ENCODE measurements around the gene FUT7.

DNA sequence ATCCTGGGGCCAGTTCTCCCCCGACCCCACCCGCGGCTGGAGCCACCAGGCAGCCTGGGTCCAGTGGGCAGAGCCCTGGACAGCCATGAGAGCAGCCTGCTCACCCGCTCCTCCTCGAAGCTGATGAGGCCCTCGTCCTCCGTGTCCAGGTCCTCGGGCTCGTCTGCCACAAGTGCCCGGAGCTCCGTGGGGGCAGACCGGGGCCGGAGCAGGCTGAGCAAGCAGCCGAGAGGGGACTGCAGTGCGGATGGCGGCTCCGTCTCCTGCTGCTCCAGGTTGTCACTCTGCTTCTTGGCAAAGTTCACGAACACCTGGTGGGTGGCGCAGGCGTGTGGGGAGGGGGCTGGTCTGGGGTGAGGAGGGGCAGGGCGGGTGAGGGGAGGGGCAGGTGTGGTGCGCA, 23.6 kb downstream of the FUT7 start:
- TF ChIP-seq, protein P1, sequence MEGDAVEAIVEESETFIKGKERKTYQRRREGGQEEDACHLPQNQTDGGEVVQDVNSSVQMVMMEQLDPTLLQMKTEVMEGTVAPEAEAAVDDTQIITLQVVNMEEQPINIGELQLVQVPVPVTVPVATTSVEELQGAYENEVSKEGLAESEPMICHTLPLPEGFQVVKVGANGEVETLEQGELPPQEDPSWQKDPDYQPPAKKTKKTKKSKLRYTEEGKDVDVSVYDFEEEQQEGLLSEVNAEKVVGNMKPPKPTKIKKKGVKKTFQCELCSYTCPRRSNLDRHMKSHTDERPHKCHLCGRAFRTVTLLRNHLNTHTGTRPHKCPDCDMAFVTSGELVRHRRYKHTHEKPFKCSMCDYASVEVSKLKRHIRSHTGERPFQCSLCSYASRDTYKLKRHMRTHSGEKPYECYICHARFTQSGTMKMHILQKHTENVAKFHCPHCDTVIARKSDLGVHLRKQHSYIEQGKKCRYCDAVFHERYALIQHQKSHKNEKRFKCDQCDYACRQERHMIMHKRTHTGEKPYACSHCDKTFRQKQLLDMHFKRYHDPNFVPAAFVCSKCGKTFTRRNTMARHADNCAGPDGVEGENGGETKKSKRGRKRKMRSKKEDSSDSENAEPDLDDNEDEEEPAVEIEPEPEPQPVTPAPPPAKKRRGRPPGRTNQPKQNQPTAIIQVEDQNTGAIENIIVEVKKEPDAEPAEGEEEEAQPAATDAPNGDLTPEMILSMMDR (IDR thresholded peaks at IDR 0.05; ENCODE audit: control extremely low read depth in 1 of 3, insufficient read depth in 1 of 3, low read depth in 1 of 3, low read length in 3 of 3): no peak
- TF ChIP-seq, protein P2, sequence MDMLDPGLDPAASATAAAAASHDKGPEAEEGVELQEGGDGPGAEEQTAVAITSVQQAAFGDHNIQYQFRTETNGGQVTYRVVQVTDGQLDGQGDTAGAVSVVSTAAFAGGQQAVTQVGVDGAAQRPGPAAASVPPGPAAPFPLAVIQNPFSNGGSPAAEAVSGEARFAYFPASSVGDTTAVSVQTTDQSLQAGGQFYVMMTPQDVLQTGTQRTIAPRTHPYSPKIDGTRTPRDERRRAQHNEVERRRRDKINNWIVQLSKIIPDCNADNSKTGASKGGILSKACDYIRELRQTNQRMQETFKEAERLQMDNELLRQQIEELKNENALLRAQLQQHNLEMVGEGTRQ (IDR thresholded peaks at IDR 0.05; ENCODE audit: low read length): no peak
- TF ChIP-seq HDAC2 (IDR thresholded peaks at IDR 0.05; ENCODE audit: borderline replicate concordance in 1 of 2, low read depth in 2 of 2, low read length in 2 of 2) (no peak), POLR2AphosphoS5 (IDR thresholded peaks at IDR 0.05; ENCODE audit: low read depth, low read length) (no peak), RFX5 (IDR thresholded peaks at IDR 0.05; ENCODE audit: borderline replicate concordance, low read depth, low read length) (no peak), EZH2 (IDR thresholded peaks at IDR 0.05; ENCODE audit: low read depth, low read length, severe bottlenecking) (no peak), EGR1 (IDR thresholded peaks at IDR 0.05; ENCODE audit: borderline replicate concordance, low read depth, low read length) (no peak), CEBPB (IDR thresholded peaks at IDR 0.05; ENCODE audit: low read depth, low read length) (no peak), NRF1 (IDR thresholded peaks at IDR 0.05; ENCODE audit: low read depth, low read length) (no peak), KDM4A (IDR thresholded peaks at IDR 0.05; ENCODE audit: low read depth, low read length, severe bottlenecking) (no peak), POLR2A (IDR thresholded peaks at IDR 0.05; ENCODE audit: control extremely low read depth in 1 of 2, low read depth in 2 of 2, low read length in 2 of 2) (no peak)
- TF ChIP-seq, protein P3, sequence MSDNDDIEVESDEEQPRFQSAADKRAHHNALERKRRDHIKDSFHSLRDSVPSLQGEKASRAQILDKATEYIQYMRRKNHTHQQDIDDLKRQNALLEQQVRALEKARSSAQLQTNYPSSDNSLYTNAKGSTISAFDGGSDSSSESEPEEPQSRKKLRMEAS (IDR thresholded peaks at IDR 0.05): no peak
